ENCODE measurements around the gene ZNF544. TPM values are rescaled to one million over a fixed set of nuclear protein-coding genes. Genes with fewer than 3 reads are reported as not detected.

Gene ZNF544
- total RNA-seq, 1 donor = 32.9 TPM

DNA sequence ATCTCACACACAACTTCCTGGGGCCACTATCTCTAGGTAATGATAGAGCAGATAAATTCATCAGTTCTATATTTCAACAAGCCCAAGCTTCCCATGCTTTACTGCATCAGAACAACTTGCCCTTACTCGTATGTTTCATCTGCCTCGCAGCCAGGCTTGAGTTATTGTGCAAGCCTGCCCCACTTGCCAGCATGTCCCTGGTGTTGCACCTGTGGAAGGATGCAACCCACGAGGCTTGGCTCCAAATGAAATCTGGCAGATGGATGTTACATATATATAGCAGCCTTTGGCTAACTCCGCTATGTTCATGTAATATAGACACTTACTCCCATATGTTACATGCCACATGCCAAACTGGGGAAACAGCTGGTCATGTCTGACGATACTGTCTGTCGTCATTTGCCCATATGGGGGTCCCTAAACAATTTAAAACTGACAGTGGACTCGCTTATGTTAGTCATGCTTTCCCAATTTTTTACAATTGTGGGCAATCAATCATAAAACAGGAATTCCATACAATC, 82.7 kb downstream of the ZNF544 start:
- DNase-seq (ENCODE audit: insufficient read length, low spot score, missing footprints) = no peak
- TF ChIP-seq, protein P1, sequence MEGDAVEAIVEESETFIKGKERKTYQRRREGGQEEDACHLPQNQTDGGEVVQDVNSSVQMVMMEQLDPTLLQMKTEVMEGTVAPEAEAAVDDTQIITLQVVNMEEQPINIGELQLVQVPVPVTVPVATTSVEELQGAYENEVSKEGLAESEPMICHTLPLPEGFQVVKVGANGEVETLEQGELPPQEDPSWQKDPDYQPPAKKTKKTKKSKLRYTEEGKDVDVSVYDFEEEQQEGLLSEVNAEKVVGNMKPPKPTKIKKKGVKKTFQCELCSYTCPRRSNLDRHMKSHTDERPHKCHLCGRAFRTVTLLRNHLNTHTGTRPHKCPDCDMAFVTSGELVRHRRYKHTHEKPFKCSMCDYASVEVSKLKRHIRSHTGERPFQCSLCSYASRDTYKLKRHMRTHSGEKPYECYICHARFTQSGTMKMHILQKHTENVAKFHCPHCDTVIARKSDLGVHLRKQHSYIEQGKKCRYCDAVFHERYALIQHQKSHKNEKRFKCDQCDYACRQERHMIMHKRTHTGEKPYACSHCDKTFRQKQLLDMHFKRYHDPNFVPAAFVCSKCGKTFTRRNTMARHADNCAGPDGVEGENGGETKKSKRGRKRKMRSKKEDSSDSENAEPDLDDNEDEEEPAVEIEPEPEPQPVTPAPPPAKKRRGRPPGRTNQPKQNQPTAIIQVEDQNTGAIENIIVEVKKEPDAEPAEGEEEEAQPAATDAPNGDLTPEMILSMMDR (IDR thresholded peaks at IDR 0.05; ENCODE audit: extremely low read depth, low read depth, low read length) = no peak
- H3K27ac ChIP-seq (ENCODE audit: low read depth, low read length) = no peak overlapping the region
- H4K20me1 ChIP-seq (ENCODE audit: insufficient read depth, low read length) = peaks cover 28% of the 10 kb centered on the region
- H3K79me2 ChIP-seq (ENCODE audit: insufficient read depth, low read length) = peaks cover 29% of the 10 kb centered on the region
- H3K4me3 ChIP-seq (ENCODE audit: insufficient read depth, low read length) = no peak overlapping the region
- no peaks in the 10 kb centered on the region for H3K9me3 ChIP-seq (ENCODE audit: low read depth, low read length)
- H3K4me2 ChIP-seq (ENCODE audit: insufficient read depth, low read length) = no peak overlapping the region
- H3K27me3 ChIP-seq (ENCODE audit: insufficient read depth, low read length) = no peaks in the 10 kb centered on the region
- no peaks in the 10 kb centered on the region for H3K4me1 ChIP-seq (ENCODE audit: insufficient read depth, low read length)
- peaks cover 59% of the 10 kb centered on the region for H3K36me3 ChIP-seq (ENCODE audit: insufficient read depth, low read length)
- no peak overlapping the region for H2AFZ ChIP-seq (ENCODE audit: low read length)

Other genes with a start within 250 kb of the ZNF544 start
- 16.3 and 17.4 TPM in 2 replicates for gene ZNF606, start 226.1 kb upstream of the ZNF544 start, total RNA-seq
- 0.36 TPM in 1 of 2 replicates, not detected in the other for gene ZSCAN1, start 194.9 kb upstream of the ZNF544 start, total RNA-seq
- gene ZNF135, start 169.6 kb upstream of the ZNF544 start, total RNA-seq = 6.5 and 8.3 TPM in 2 replicates
- 49.8 and 60.4 TPM in 2 replicates for gene ZSCAN18, start 130.7 kb upstream of the ZNF544 start, total RNA-seq
- 11.9 and 12.7 TPM in 2 replicates for gene ZNF329, start 78.1 kb upstream of the ZNF544 start, total RNA-seq
- 10.9 and 11.2 TPM in 2 replicates for gene ZNF274, start 45.9 kb upstream of the ZNF544 start, total RNA-seq
- gene ZNF8, start 50.0 kb downstream of the ZNF544 start, total RNA-seq = 8.7 and 8.8 TPM in 2 replicates
- gene ERVK3-1, start 76.5 kb downstream of the ZNF544 start, total RNA-seq = 23.9 and 29.3 TPM in 2 replicates
- gene ZSCAN22, start 98.1 kb downstream of the ZNF544 start, total RNA-seq = 2.5 and 3.5 TPM in 2 replicates
- 1.1 and 1.5 TPM in 2 replicates for gene A1BG, start 124.6 kb downstream of the ZNF544 start, total RNA-seq
- 1.2 and 1.4 TPM in 2 replicates for gene ZNF497, start 133.8 kb downstream of the ZNF544 start, total RNA-seq
- gene ZNF837, start 152.1 kb downstream of the ZNF544 start, total RNA-seq = 4.4 and 4.7 TPM in 2 replicates
- gene RPS5, start 158.4 kb downstream of the ZNF544 start, total RNA-seq = 1,166 and 1,239 TPM in 2 replicates
- gene RNF225, start 166.7 kb downstream of the ZNF544 start, total RNA-seq = not detected in 2 replicates
- 20.6 and 25.7 TPM in 2 replicates for gene ZNF584, start 179.7 kb downstream of the ZNF544 start, total RNA-seq
- 8.8 and 10.1 TPM in 2 replicates for gene ZNF132, start 211.2 kb downstream of the ZNF544 start, total RNA-seq
- 10.5 and 11.8 TPM in 2 replicates for gene ZNF324B, start 222.7 kb downstream of the ZNF544 start, total RNA-seq
- gene ZNF324, start 238.2 kb downstream of the ZNF544 start, total RNA-seq = 16.2 and 20.6 TPM in 2 replicates
- 14.1 and 18.1 TPM in 2 replicates for gene ZNF446, start 247.4 kb downstream of the ZNF544 start, total RNA-seq

Data from osteoblast (primary cell).